HG03175 (cell line): ENCODE measurements around the gene TSPEAR.
"Not testable (repeated sequence)": the region's sequence is repeated elsewhere in the genome, so short reads cannot be mapped to it uniquely, and the experiment has no call there.

Source experiments
- ATAC-seq: cut with Tn5 transposase; IDR thresholded peaks from one replicate; pipeline ENCODE4 v1.9.1; 2021; ENCODE audit warnings: mild to moderate bottlenecking, moderate library complexity; ENCODE audit not compliant: unreplicated experiment

TSPEAR gene

GRCh38 chr21:44479556-44480199 lies 231.7 kb downstream of the TSPEAR start:
- not testable (repeated sequence) for ATAC-seq

DNA sequence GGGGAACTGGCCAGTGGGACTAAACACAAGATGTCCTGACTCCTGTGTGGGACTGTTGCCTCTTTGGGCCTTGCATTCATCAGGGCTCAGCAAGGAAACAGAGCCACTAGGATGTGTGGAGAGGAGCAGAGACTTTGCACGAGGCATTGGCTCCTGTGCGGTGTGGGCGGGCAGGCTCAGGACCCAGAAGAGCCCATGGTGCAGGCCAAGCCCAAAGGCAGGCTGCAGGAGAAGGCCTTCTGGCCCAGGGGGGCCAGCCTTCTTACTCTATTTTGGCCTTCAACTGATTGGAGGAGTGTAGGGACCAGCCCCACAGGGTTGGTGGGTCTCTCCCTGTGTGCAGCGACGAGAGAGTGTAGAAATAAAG lies 232.6 kb downstream of the TSPEAR start:
- ATAC-seq, result no peak

GRCh38 chr21:44478124-44478800 lies 233.1 kb downstream of the TSPEAR start:
- no peak for ATAC-seq

DNA sequence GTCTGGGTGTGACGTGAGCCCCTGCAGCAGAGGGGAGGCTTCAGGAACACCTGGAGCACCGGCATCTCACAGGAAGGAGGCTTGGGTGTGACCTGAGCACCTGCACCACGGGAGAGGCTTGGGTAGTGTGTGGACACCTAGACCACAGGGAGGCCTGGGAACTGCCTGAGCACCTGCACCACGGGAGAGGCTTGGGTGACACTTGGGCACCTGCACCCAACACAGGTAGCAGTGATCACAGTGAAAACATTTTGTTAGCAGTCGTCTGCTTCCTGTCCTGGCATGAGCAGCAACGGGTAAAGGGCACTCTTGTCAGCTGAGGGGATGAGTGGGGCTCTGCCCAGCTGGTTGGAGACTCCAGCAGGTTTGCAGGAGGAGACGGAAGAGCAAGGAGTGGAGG lies 233.7 kb downstream of the TSPEAR start:
- no peak for ATAC-seq

- ATAC-seq, result no peak
These were observed 234.2 kb downstream of the TSPEAR start for GRCh38 chr21:44477131-44477530.

DNA sequence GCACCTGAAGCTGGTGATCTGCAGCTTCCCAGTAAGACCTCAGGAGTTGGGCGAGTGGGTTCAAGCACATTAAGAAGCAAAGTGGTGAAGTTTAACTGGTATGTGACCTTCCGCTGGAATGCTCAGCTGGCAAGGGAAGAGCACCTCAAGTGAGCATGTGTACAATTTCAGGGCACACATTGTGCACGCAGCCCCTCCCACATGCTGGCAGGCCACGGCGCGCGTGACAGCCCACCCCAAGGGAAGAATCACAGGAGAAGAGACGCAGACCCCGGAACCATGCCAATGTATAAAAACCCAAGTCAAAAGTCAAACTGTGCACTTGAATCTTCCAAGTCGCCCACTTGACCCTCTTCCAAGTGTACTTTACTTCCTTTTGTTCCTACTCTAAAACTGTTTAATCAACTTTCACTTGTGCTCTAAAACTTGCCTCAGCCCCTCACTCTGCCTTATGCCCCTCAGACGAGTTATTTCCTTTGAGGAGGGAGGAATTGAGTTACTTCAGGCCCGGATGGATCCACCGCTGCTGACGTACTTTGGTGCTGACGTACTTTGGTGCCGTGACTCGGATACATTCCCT lies 236.0 kb downstream of the TSPEAR start:
- ATAC-seq, result no peak

DNA sequence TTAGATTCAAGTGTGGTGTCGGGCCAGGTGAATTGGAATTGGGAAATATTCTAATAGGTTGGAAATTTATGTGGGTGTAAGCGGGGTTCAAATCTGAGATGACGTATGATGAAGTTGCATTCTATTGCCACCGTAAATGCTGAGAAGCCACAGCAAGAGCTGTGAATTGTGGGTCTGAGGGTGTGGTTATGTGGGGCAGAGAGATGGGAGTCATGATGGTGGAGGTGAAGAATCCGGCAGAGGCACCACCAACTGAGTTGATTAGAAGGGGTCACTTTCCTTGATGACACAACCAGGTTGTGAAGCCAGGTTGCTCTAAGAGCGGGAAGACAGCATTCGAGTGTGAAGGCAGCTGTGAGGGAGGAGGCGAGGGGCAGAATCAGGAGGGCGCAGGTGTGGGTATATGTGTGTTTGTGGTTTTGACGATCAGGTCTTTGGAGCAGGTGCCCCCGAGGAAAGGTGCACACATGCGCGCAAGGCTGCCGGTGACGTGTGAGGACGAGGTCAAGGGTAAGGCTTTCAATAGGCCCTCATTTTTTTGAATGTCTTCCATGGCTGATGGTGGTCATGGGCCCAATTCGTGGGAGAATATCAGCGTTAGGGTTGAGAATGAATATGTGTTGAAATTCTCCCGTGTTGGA lies 237.3 kb downstream of the TSPEAR start:
- no peak for ATAC-seq

DNA sequence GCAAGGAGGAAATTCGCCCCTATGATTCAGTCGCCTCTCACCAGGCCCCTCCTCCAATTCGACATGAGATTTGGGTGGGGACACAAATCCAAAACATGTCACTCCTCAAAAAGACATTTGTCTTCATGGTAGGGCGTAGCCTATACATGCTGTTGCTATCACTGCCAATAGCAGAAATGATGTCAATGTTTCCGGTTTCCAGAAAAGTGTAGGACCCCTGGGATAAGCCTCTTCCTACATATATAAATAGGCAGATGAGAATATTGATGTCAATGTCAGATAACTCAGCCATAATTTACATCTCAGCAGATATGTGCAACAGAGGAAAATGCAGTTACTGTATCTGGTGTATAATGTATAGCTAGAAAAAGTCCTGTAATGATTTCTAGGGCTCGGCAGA lies 239.4 kb downstream of the TSPEAR start:
- no peak for ATAC-seq

- ATAC-seq, result no peak
These were observed 240.0 kb downstream of the TSPEAR start for GRCh38 chr21:44471341-44471740.

DNA sequence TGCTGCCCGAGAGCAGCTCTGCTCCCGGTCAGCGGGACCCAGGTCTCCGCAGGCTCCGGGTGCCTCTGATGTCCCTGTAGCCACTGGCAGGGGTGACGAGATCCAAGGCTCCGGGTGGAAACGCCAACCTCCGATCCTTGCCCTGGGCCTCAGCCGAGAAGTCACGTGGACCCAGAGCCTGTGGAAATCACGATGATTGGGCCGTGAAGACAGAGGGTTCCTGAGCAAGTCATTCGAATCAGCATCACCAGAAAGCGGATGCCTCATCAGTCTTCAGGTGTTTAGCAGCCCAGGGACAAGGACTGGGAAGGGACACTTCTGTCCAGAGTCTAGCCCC lies 243.5 kb downstream of the TSPEAR start:
- ATAC-seq, result no peak

GRCh38 chr21:44466996-44467858 lies 244.1 kb downstream of the TSPEAR start:
- no peak for ATAC-seq

- ATAC-seq, result no peak
These were observed 244.9 kb downstream of the TSPEAR start for GRCh38 chr21:44466351-44466954.

DNA sequence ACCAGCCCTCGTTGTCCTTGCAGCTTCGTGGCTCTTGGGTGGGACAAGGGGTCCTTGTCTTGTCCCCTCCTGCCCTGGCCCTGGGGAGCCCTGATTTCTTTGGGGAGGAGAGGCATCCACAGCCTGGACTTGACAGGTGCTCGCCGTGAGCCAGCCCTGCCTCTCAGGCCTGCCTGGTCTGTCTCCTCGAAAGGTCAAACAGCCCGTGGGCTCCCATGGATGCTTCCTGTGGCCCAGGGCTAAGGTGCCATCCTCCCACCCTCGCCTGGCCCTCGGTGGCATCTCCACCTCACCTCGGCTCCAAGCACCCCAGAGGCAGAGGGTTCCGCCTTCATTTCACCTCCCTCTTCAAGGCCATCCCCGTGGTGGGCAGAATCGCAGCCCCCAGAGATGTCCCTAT lies 247.0 kb downstream of the TSPEAR start:
- no peak for ATAC-seq

DNA sequence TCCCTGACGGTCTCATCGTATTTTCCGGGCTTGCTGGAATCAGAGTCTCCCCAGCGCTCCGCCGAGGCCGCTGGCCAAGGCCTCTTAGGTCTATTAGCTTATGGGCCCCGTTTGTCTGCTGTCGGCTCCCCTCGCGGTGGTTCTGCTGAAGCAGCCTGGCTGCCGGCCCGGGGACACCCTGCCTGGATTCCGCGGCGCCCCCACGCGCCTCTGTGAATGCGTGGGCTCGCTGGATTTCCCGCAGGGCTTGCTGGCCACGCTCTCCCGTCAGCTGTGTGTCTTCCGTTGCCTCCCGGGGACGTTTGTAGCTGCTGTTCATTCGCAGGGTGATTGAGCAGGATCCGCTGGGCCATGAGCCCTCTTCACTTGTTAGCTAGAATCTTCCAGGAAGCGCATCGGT lies 247.6 kb downstream of the TSPEAR start:
- no peak for ATAC-seq

- ATAC-seq, result no peak
These were observed 248.6 kb downstream of the TSPEAR start for GRCh38 chr21:44462834-44463200.

- ATAC-seq, result no peak
These were observed 249.1 kb downstream of the TSPEAR start for GRCh38 chr21:44462086-44462833.

DNA sequence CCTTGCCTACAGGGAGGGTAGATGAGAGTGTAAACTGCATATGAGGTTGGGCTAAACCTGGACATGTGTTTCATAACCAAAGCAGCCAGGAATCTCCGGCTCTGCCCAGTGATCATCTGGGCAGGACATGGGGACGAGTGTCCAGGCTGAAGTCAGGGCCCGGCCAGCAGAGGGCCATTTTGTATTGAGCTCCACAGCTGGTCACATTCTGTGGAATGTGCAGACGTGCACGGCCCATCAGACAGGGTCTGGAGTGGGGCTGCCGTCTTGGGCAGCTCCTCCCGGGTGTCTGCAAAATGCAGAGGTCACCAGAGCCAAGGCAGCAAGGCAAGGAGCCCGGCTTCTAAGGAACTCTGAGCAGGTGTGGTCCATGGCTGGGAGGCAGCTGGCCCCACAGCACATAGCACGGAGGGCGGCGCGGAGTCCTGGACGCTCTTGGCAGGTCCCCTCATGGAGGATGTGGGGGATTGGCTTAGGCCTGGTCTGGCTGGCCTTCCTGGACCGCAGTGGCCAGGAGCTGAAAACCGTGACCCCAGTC lies 249.8 kb downstream of the TSPEAR start:
- no peak for ATAC-seq

DNA sequence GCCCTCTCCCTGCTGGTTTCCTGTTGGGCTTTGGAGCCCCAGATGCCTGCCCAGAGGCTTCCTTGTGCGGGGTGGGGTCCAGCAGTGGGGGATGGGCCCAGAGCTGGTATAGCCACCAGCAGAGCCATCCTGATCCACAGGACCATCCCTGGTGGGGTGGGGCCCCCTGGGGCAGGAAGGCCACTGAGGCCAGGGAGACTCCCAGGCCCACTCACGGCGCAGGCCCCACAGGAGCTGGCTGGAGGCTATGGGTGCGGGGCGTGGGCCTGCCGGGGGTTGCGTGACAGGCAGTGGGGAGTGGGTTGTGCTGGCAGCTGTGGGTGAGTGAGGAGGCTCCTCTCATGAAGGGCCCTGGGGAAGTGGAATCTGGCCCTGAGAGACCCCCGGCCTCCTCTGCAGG lies 250.4 kb downstream of the TSPEAR start:
- no peak for ATAC-seq

DNA sequence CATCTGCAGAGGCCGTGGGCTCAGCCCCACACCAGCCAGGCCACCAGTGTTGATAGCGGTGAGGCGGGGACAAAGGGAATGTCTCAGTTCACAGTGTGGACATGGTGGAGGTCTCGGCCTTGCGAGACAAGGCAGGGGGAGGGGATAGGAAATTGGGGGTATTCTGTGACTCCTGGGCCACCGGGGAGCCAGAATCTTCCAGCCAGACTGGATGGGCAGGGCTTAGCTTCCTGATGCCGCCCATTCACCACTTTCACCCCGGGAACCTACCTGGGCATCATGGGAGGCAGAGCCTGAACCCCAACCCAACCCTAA lies 251.0 kb downstream of the TSPEAR start:
- ATAC-seq, result no peak
